HG02870 (cell line): ENCODE data around the gene VMP1.
"Not testable (repeated sequence)": the region's sequence is repeated elsewhere in the genome, so short reads cannot be mapped to it uniquely, and the experiment has no call there.

Experiments used
- ATAC-seq: cut with Tn5 transposase; IDR thresholded peaks from one replicate; pipeline ENCODE4 v1.9.1; 2021; ENCODE audit warnings: mild to moderate bottlenecking, moderate library complexity; ENCODE audit not compliant: unreplicated experiment

The VMP1 gene

DNA sequence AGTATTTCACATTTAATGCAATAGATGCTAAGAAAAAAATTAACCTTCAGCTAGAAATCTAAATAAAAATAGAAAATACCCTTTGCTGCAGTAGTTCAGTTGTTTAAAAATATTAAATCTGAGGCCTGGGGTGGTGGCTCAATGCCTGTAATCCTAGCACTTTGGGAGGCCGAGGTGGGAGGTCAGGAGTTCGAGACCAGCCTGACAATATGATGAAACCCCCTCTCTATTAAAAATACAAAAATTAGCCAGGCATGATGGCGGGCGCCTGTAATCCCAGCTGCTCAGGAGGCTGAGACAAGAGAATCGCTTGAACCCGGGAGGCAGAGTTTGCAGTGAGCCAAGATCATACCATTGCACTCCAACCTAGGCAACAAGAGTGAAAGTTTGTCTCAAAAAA, 98.9 kb downstream of the VMP1 start:
- ATAC-seq: not testable (repeated sequence)

GRCh38 chr17:59807892-59808509, 100.5 kb downstream of the VMP1 start:
- no peak for ATAC-seq

GRCh38 chr17:59810894-59811153, 103.4 kb downstream of the VMP1 start:
- ATAC-seq: no peak

DNA sequence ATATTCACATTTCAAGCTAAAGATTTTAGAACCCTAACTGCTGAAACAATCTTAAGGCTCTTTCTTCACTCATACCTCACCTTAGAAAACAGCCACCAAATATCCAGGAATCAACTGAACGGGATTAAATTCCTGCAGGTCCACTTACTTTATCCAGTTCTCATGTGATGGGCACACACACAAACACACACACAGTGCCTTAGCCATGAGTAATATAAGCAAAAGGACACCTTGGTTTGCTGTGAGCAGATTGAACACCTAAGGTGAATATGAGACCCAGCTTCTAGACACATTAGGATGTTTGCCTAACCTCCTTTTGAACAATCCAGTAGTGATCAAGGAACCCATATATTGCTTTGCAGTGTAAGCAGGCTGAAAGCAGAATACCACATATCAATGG, 103.8 kb downstream of the VMP1 start:
- ATAC-seq: no peak

DNA sequence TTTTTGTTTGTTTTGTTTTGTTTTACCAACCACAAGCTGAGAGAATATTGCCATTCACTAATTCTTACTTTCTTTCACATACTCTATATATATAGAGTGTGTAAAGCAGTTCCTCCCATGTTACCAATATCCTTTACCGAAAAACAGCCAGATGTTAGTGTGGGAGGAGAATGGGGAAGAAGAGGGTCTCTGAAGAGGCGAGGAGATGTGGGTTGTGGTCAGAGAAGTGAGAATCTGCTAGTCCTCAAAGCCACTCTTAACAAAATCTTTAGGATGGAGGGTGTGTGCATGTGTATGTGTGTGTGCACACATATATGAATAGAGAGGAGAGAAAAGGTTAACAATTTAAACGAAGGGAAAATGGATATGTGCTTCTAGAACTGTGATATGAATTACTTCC, 104.7 kb downstream of the VMP1 start:
- no peak for ATAC-seq

- ATAC-seq: no peak
Observed at GRCh38 chr17:59814276-59814675, 106.8 kb downstream of the VMP1 start.

GRCh38 chr17:59814685-59815084, 107.2 kb downstream of the VMP1 start:
- no peak for ATAC-seq

DNA sequence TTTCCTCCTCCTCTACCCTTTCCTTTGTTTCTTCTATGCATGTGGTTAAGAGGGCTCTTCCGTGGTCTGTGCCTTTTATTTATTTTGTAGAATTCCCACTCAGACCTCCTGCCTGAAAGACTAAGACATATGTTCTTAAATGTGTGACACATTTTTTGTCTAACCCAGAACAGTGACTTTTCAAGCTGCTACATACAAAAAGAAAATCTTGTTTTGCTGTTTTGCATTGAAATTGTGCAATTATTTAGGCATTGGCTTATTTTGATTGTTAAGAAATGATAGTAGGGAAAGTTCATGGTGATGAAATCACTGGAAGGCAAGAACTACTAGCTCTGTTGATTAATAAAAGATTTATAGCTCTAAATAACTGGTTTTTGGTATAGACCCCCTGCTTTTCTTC, 108.5 kb downstream of the VMP1 start:
- no peak for ATAC-seq

DNA sequence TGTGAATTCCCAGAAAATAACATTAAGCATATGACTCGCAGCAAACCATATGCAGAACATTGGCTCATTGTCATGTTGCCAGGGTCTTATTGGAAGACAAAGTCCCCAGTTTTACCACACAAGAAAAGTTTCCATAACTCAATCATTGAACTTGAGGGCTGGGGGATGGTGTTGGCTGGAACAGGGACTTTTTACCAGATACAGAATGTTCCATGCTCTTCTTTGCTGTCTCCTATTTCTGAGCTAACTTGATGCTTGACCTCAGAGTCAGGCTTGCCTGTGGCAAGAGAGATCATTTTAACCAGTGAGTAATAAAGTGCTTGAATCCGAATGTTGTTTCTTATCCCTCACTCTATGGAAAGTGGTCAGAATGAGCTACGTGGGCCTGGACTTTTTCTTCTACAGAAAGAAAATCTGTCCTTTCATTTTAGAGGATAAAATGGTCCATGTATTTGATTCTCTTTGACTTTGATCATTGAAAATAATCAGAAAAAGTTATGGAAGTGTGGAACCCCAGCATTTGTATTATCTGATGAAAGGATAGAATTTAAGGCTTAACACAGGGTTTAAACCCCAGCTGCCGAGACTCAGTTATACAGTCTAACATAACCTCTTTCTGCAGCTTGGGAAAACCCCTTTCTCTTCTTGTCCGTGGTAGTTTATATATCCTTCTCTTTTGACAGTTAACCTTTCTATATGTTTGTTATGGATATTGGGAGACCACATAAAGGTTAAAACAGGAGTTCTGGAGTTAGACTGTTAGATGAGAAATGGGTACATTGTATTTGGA, 118.3 kb downstream of the VMP1 start:
- ATAC-seq: no peak

- no peak for ATAC-seq
Observed at GRCh38 chr17:59826706-59827453, 119.4 kb downstream of the VMP1 start.

GRCh38 chr17:59827721-59828477, 120.4 kb downstream of the VMP1 start:
- ATAC-seq: no peak

DNA sequence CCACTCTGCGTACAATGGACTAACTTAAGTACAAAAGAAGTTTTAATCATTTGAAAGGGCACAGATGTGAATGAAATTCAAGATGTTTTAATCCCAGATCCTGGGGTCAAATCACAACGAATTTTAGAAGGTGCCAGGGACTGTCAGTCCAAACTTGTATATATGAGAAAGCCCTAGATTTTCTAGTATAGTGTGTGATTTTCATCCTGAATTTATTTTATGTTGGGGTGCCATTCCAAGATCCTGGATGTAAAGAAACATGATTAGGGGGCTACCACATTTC, 121.0 kb downstream of the VMP1 start:
- ATAC-seq: no peak

- ATAC-seq: not testable (repeated sequence)
Observed at GRCh38 chr17:59828819-59829216, 121.4 kb downstream of the VMP1 start.

- ATAC-seq: peak; percentile 78
Observed at GRCh38 chr17:59829217-59830006, 122.0 kb downstream of the VMP1 start.

DNA sequence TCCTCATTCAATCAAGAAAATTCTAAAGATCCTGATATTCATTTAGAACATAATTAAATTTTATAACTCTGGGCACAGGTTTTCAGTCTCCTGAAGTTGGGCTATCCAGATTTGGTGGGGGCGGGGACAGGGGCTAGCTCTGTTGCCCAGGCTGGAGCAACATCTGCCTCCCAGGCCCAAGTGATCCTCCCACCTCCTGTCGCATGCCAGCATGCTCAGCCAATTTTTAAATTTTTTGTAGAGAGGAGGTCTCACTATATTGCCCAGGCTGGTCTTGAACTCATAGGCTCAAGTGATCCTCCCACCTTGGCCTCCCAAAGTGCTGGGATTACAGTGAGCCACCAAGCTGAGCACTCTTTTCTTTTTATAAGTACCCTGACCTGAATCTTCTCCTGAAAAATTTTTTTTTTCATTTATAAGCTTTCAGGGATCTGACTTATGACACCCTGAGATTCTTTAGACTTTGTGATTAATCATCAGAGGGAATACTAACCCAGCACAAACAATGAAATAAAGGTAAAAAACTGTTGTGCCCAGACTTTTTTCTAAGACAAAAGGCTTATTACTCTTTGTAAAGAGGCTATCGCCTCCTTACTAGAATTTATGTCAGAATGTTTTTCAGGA, 122.7 kb downstream of the VMP1 start:
- ATAC-seq: no peak

- no peak for ATAC-seq
Observed at GRCh38 chr17:59830846-59831486, 123.5 kb downstream of the VMP1 start.

GRCh38 chr17:59832883-59833379, 125.5 kb downstream of the VMP1 start:
- ATAC-seq: no peak

DNA sequence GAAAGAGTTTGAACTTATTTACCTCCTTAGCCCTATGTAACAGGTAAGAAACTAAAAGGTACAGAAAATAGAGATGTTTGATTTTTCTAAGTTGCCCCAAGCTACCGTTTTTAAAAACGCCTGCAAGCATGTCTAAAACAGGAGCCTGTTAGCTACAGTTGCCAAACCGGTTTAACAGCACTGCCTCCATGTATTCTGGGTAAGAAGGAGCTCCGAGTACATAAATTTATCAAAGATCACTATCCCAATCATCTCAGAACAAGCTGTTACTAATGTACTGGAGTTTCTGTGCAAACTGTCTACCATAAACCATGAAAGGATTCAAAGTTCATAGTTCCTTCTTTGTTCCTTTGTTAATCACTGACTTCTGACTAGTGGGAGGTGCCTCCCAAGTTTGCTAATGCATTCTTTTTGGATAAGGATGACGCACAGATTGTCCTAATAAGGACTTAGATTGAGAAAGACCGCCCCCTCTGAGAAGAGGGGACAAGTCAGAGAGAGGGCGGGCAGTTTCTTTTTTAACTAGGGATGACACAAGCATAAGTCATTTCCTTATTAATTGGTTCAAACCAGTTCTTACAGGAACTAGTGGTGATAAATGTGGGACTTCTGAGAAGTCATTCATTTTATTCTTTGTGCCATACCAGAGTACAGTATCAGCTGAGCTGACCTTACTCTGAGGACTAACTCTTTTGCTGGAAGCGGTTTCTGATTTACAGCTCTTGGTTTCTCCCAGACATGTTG, 130.0 kb downstream of the VMP1 start:
- peak; percentile 80 for ATAC-seq
